ENCODE results near the gene FGG. TPM values are rescaled to one million over a fixed set of nuclear protein-coding genes. Genes with fewer than 3 reads are reported as not detected.

The FGG gene
- total and polyA plus RNA-seq, 2 donors (not counting 1 experiment from before 2014, with no cell fraction given), result not detected

DNA sequence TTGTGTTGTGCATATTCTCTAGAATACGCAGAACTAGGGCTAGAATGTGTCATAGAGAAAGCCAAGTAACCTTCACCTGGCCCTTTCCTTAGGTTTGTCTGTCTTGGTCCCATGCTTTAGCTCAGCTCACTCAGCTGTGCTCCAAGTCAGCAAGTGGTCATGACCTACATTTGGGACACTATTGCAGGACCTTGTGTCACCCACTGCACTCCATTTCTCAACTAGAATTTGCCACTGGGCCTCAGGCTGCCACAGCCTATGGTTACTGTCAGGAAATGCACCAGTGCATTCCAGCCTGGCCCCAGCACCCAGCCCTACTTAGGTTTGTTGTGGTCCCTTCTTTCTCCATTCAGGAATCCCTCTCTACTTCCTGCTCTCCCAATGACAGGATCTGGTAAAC lies 7.7 kb upstream of the FGG start:
- H3K27ac ChIP-seq (ENCODE audit: low read length in 2 of 2), result no peak overlapping the region
- intact Hi-C loops (cut with micrococcal nuclease), result loop anchor here (10.0 kb wide), 1 partner anchor 1335 kb away; the partner anchor contains the start of gene CTSO
- peaks cover 0 to 3% (median 0%) of the 10 kb centered on the region in 3 donors for H3K9me3 ChIP-seq (ENCODE audit: control extremely low read depth in 1 of 3, control insufficient read depth in 2 of 3, insufficient read depth in 1 of 3, low read length in 2 of 3)
- DNase-seq (no peak), ATAC-seq (ENCODE audit: low read depth) (no peak)
- H3K4me3 ChIP-seq (ENCODE audit: control extremely low read depth in 1 of 5, extremely low read depth in 1 of 5, insufficient read depth in 1 of 5, low read depth in 2 of 5, low read length in 4 of 5), result no peak overlapping the region
- no peaks in the 10 kb centered on the region for H4K20me1 ChIP-seq (ENCODE audit: control insufficient read depth, insufficient read depth, low read length, poor library complexity, severe bottlenecking)
- POLR2A ChIA-PET, result no interaction called here
- H3K79me2 ChIP-seq (ENCODE audit: control insufficient read depth, insufficient read depth, low read length), result no peaks in the 10 kb centered on the region
- H3K9ac ChIP-seq (ENCODE audit: low read length), result no peak overlapping the region
- CTCF ChIA-PET, result interaction anchor here (0.7 to 13.8 kb wide), 2 partner anchors 64 to 834 kb away, joined by 4 to 357 read pairs; partner anchors contain the start of genes FGB and PLRG1
- Mint-ChIP-seq H3K9me3 (ENCODE audit: insufficient read depth) (no peaks in the 10 kb centered on the region), H3K27ac (no peak overlapping the region), H3K4me1 (peaks cover 15% of the 10 kb centered on the region), H3K27me3 (peaks cover 7% of the 10 kb centered on the region), H3K4me3 (no peak overlapping the region)
- H2AFZ ChIP-seq (ENCODE audit: insufficient read depth, low read depth, low read length, poor library complexity, severe bottlenecking), result no peak overlapping the region
- peaks cover 11 to 13% of the 10 kb centered on the region in 2 donors for H3K4me1 ChIP-seq (ENCODE audit: control insufficient read depth in 2 of 2, insufficient read depth in 2 of 2, low read length in 2 of 2)
- no peaks in the 10 kb centered on the region for H3K27me3 ChIP-seq (replicated peaks in 1 of 4; ENCODE audit: control extremely low read depth in 1 of 4, control insufficient read depth in 3 of 4, insufficient read depth in 4 of 4, low read length in 3 of 4)
- H3K4me2 ChIP-seq (replicated peaks; ENCODE audit: low read depth, low read length, poor library complexity, severe bottlenecking), result no peak overlapping the region
- H3K36me3 ChIP-seq (replicated peaks in 1 of 2; ENCODE audit: control extremely low read depth in 1 of 2, control insufficient read depth in 1 of 2, extremely low read depth in 1 of 2, insufficient read depth in 2 of 2, low read length in 1 of 2), result no peaks in the 10 kb centered on the region
- 29% methylated on average over 1 of the region's 1 CpG for WGBS (ENCODE audit: insufficient coverage)
- TF ChIP-seq, protein P1, sequence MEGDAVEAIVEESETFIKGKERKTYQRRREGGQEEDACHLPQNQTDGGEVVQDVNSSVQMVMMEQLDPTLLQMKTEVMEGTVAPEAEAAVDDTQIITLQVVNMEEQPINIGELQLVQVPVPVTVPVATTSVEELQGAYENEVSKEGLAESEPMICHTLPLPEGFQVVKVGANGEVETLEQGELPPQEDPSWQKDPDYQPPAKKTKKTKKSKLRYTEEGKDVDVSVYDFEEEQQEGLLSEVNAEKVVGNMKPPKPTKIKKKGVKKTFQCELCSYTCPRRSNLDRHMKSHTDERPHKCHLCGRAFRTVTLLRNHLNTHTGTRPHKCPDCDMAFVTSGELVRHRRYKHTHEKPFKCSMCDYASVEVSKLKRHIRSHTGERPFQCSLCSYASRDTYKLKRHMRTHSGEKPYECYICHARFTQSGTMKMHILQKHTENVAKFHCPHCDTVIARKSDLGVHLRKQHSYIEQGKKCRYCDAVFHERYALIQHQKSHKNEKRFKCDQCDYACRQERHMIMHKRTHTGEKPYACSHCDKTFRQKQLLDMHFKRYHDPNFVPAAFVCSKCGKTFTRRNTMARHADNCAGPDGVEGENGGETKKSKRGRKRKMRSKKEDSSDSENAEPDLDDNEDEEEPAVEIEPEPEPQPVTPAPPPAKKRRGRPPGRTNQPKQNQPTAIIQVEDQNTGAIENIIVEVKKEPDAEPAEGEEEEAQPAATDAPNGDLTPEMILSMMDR (IDR thresholded peaks at IDR 0.05), result no peak
- no peak for TF ChIP-seq EZH2 (IDR thresholded peaks at IDR 0.05; ENCODE audit: borderline replicate concordance, insufficient read depth, low read depth, low read length, poor library complexity, severe bottlenecking)

DNA sequence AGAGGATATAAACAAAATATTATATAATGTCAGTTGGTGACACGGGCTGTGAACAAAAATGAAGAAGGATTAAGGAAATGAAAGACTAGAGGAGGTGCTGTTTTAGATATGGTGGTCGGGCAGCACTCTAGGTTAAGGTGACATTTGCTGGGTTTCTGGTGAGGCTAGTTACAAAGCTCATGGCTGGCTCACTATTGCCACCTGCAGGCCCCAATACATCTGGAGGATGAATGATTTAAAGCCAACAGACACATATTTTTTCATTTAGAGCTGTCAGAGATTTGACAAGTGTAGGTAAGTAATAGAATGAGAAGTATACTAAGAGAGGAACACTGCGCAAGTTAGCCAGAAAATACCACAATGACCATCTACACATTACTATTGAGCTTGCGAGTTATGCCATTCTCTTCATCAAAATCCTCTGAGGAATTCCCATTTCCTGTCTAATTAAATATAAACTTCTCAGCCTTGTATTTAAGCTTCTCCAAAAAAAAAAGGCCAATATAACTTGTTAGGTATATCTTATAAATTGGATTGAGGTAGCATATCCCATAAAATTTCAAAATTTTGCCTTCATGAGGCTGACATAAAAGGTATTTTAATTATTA lies 6.4 kb upstream of the FGG start:
- H3K27ac ChIP-seq (ENCODE audit: low read length in 2 of 2), result no peak overlapping the region
- DNase-seq (peak; percentile 74), ATAC-seq (ENCODE audit: low read depth) (peak; percentile 68)
- H3K9me3 Mint-ChIP-seq (ENCODE audit: insufficient read depth), result no peaks in the 10 kb centered on the region
- no peak overlapping the region for H2AFZ ChIP-seq (ENCODE audit: insufficient read depth, low read depth, low read length, poor library complexity, severe bottlenecking)
- H3K27ac Mint-ChIP-seq, result no peak overlapping the region
- TF ChIP-seq, protein P1 (IDR thresholded peaks at IDR 0.05), result peak; percentile 69
- TF ChIP-seq EZH2 (IDR thresholded peaks at IDR 0.05; ENCODE audit: borderline replicate concordance, insufficient read depth, low read depth, low read length, poor library complexity, severe bottlenecking), result no peak
- H3K4me1 Mint-ChIP-seq, result peaks cover 15% of the 10 kb centered on the region
- no peaks in the 10 kb centered on the region for H3K27me3 ChIP-seq (replicated peaks in 1 of 4; ENCODE audit: control extremely low read depth in 1 of 4, control insufficient read depth in 3 of 4, insufficient read depth in 4 of 4, low read length in 3 of 4)
- ChIA-PET CTCF (interaction anchor here (0.9 to 13.8 kb wide), 6 partner anchors 10 to 63 kb away, joined by 3 to 357 read pairs (median 4); partner anchors contain the start of genes FGB and PLRG1), POLR2A (interaction anchor here (0.6 kb wide), 1 partner anchor 69 kb away, joined by 3 read pairs; the partner anchor contains the start of gene PLRG1)
- H3K9ac ChIP-seq (ENCODE audit: low read length), result no peak overlapping the region
- no peak overlapping the region for H3K4me3 Mint-ChIP-seq
- no peaks in the 10 kb centered on the region for H3K36me3 ChIP-seq (replicated peaks in 1 of 2; ENCODE audit: control extremely low read depth in 1 of 2, control insufficient read depth in 1 of 2, extremely low read depth in 1 of 2, insufficient read depth in 2 of 2, low read length in 1 of 2)
- H3K4me2 ChIP-seq (replicated peaks; ENCODE audit: low read depth, low read length, poor library complexity, severe bottlenecking), result no peak overlapping the region
- WGBS (ENCODE audit: insufficient coverage), result 12% methylated on average over 2 of the region's 4 CpGs
- H3K4me3 ChIP-seq (ENCODE audit: control extremely low read depth in 1 of 5, extremely low read depth in 1 of 5, insufficient read depth in 1 of 5, low read depth in 2 of 5, low read length in 4 of 5), result no peak overlapping the region
- H3K27me3 Mint-ChIP-seq, result peaks cover 5% of the 10 kb centered on the region
- intact Hi-C loops (cut with micrococcal nuclease), result loop anchor here (1.0 to 5.0 kb wide), 4 partner anchors 60 to 758 kb away; partner anchors contain the start of gene MAP9
- H4K20me1 ChIP-seq (ENCODE audit: control insufficient read depth, insufficient read depth, low read length, poor library complexity, severe bottlenecking), result no peaks in the 10 kb centered on the region
- peaks cover 0 to 3% (median 1%) of the 10 kb centered on the region in 3 donors for H3K9me3 ChIP-seq (ENCODE audit: control extremely low read depth in 1 of 3, control insufficient read depth in 2 of 3, insufficient read depth in 1 of 3, low read length in 2 of 3)
- no peaks in the 10 kb centered on the region for H3K79me2 ChIP-seq (ENCODE audit: control insufficient read depth, insufficient read depth, low read length)
- H3K4me1 ChIP-seq (ENCODE audit: control insufficient read depth in 2 of 2, insufficient read depth in 2 of 2, low read length in 2 of 2), result peaks cover 11 to 13% of the 10 kb centered on the region in 2 donors

Measured in B cell (primary cell).